ENCODE data around the gene YRDC.
"Not testable (repeated sequence)": the region's sequence is repeated elsewhere in the genome, so short reads cannot be mapped to it uniquely, and the experiment has no call there.

YRDC gene

DNA sequence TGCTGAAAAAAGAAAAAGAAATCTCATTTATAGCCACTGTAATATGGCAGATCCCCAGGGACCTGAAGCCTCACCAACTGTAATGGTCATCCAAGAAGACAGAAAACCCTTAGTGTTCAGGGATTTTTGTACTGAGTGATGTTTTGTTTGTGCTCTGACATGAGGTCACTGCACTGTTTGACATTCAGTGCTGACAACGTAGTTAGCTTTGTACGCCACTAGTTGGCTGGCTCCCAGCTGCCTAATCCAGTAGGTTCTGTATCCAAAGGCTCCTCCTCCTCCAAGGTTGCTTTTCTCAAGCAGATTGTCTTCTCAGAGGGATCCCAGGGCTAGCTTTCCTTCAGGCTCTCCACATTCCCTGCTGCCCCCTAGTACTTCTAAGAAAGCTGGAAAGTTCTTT is 9.5 kb upstream of the YRDC start:
- no peak for DNase-seq

DNA sequence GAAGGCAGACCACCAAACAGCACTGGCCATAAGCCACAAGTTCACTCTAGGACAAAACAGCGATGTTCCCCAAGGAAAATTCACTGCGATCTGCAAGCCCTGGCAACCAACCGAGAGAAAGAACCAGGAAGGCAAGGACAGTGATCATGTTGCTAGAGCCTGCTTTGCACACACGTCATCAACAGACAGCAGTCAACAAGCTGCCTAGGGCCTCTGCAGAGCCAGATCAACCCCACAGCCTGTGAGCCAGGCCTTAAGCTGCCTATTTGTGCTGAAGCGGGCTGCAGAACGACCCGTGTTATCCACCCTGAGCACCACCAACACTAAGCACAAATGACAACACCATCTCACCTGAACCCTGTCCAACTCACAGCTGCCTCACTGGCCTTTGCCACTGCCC is 6.2 kb upstream of the YRDC start:
- DNase-seq = no peak

DNA sequence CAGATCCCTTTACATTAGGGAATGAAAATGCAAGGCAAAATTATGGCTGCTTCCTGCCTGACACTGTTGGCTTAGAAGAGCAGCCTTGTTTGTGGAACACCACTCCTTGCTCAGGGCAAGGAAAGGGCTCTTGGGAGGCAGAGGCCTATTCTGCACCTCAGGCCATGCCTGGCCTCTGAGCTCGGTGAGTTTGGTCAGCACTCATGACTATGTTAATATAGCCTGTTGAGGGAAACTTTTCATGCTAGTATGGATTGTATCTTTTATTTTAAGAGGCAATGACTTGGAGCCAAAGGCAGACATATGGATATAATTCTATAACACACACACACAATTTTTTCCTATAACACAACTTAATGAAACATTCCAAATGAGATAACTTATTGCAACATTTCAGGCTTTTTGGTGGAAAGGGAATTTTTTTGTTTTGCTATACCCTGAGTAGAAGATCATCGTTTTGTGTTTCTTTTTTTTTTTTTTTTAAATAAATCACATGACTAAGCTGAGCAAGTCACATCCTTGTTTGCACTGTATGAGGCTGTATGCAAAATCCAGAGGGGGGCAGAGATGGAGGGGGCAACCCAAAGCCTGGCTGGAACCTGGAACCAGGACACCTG is 5.6 kb upstream of the YRDC start:
- no peak for DNase-seq

DNA sequence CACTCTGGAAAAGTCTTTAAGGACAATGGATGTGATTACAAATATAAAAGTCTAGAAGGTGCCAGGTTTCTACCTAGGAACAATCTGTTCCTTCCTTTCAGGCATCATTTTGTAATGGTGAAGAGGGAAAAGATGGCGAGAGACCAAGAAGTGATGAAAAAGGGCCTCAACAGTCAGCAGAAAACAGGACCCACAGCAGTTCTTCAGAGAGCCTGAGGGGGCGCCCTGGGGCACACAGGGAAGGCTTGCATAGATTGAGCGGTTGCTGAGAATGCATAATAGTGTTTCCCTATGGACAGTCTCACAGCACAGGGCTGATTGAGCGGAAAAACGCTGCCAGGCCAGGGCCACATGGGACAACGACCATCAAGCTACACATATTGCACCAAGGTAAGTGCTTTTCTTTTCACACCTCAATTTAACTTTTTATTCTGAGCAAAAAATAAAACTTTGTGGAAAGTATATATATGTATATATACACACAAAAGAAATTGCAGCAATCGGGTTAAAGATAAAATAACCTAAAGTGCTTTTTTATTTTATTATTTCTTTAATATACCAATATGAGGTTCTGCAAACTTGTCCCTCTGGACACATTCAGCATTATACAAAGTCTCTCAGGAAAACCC is 3.1 kb upstream of the YRDC start:
- DNase-seq = peak; percentile 27

DNA sequence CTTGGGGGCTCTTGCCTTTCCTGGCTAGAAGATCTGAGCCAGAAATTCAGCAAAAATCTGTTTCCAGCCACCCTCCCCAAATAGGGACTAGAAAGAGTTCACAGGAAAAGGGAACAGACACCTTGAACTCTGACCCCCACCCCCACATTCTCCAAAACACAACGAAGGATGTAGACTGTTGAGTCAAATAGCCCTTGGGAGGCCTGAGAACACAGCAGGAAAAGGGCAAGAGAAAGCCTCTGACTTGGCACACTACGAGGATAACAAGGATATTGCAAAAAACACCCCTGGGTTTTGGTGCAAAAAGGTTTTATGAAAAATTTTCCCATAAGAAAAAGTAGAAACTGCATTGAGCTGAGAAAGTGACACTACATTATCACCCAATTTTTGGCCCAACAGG is 1.9 kb upstream of the YRDC start:
- no peak for DNase-seq

DNA sequence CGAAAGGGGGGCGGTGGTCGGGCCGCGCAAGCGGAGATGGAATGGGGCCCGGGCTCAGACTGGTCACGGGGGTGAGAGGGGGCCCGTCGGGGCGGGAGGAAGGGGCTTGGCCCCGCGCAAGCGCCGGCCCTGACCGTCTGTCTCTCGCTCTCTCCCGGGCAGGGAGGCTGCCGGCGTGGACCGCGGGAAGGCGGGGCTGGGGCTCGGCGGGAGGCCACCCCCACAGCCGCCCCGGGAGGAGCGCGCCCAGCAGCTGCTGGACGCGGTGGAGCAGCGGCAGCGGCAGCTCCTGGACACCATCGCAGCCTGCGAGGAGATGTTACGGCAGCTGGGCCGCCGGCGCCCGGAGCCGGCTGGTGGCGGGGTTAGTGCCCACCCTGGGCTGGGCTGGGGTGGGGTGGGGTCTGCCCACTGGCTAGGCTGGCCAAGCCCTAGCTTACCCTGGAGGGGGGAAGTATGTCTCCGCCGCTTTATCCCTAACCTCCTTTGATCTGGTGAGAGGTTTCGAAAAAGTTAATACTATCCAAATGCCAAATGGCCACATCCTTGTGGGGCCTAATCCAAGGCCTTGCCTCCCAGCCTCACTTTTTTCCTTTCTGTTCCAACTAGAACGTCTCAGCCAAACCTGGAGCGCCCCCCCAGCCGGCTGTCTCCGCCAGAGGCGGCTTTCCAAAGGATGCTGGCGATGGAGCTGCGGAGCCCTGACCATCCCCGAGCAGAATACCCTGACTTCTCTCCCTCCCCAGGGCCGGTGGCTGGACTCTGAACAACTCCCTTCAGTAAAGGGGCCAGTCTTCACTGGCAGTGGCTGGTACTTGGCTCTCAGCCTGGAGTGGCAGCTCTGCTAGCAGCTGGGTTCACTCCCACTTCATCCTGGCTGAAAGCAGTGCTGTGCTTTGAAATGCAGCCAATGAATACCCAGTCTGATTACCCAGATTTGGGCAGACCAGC is 636 bp upstream of the YRDC start:
- no peak for DNase-seq

DNA sequence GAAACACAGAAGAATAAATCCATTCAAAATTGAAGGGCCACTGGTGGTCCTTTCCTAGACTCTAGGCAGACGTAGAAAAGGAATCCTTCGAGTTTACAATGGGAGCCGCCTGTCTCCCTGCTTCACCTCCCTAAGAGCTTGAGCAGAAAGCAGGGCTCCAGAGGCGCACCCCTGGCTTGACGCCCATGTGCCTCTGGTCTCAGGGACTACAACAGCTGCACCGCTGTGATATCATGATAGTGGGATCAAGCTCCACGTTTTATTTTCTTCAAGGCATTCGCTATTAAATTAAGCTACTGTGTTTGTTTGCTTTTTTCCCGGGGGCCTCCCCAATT is 821 bp downstream of the YRDC start:
- no peak for DNase-seq

DNA sequence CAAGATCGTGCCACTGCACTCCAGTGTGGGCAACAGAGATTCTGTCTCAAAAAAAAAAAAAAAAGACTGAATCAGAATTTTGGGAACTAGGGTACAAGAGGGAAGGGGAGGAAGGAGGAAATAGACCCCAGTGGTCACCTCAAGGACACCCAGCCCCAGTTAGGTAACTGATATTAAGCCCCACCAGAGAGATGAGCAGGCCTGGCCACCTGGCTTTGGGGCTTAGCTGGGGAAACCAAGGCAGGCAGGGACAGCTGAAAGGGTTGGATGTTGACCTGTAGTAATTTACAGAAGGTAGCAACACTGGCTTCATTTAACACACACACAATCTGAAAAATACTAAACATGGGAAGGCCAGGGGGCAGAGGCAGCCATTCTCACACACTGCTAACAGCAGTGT is 5.6 kb downstream of the YRDC start:
- DNase-seq = no peak

DNA sequence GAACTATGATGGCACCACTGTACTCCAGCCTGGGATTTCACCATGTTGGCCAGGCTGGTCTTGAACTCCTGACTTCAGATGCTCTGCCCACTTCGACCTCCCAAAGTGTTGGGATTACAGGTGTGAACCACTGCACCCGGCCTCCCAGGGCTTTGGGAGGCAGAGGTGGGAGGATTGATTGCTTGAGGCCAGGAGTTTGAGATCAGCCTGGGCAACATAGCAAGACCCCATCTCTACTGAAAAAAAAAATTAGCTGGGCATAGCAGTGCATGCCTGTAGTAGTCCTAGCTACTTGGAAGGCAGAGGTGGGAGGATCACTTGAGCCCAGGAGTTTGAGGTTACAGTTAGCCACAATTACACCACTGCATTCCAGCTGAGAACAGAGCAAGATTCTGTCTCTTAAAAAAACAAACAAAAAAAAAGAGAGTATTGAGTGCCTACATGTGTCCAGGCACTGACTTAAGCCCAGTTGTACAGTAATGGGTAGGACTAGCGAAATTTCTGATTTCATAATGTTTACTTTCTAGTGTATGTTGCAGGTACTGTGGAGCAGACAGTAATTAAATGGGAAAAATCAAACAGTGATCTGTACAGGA is 10.2 kb downstream of the YRDC start:
- DNase-seq = no peak

DNA sequence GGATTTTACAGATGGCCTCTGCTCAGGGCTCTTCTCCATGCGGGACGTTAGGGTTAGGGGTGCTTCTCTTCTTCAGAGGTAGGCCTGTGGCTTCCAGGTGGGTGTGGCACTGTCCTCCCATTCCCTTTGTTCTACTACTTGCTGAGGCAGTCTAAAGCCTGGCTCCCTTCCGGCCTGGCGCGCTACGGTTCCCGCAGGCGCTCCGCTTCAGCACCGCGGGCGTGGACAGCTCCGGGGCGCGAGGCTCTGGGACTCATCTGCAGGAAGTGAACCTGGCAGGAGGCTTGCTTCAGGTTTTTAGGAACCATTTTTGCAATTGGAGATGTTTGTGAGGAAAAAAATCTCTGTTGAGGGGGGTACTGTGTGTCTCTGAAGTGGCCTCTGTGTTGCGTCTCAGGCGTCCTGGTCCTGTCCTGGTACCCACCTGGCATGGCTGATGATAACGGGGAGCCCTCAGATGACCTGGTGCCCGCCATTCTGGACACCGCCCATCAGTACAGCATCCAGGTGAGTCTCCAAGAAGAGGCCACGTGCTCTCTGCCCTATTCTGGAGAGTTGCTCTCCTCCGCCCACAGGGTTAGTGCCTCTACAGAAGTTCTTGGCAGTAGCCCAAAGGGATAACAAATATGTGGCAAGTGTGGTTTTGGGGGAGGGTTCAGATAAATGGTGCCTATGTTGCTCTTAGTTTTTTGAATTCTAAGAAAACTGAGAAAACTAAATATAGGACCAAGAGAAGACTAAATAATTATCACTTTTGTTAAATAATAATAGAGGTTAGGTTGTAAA is 12.5 kb downstream of the YRDC start:
- no peak for DNase-seq

DNA sequence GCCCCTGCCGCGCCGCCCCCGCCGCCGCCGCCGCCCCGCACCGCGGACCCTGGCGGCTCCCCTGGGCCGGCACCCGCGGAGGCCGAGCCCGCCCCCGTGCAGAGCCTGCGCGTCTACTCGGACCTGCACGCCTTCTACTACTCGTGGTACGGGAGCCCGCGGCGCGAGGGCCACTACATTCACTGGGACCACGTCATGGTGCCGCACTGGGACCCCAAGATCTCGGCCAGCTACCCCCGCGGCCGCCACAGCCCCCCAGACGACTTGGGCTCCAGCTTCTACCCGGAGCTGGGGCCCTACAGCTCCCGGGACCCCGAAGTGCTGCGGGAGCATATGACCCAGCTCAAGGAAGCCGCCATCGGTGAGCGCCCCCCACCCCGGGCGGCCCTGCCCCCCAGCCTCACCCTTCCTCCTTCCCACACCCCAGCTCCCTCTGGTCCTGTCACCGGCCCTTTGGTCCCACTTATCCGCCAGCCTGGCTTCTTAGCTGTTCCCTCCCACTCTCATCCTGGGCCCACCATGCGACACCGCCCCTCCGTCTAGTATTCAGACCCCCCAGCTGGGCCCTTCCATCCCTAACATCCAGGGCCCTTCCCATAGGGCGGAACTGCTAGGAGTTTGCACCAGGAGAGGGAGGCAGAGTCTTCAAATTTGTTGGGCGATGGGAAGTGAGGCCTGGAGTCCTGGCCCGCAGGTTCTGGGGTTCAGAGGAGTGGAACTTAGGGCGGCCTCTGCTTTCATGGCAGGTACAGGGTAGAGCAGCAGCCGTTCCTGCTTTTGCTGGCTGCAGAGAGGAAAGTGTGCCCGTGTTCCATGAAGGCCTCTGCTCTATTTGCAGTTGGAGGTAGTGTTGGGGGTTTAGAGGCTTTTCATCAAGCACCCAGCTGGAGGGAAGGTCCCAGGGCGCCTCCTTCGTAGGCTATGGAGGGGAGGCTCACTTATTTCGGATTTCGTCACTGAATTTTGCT is 13.4 kb downstream of the YRDC start:
- no peak for DNase-seq

DNA sequence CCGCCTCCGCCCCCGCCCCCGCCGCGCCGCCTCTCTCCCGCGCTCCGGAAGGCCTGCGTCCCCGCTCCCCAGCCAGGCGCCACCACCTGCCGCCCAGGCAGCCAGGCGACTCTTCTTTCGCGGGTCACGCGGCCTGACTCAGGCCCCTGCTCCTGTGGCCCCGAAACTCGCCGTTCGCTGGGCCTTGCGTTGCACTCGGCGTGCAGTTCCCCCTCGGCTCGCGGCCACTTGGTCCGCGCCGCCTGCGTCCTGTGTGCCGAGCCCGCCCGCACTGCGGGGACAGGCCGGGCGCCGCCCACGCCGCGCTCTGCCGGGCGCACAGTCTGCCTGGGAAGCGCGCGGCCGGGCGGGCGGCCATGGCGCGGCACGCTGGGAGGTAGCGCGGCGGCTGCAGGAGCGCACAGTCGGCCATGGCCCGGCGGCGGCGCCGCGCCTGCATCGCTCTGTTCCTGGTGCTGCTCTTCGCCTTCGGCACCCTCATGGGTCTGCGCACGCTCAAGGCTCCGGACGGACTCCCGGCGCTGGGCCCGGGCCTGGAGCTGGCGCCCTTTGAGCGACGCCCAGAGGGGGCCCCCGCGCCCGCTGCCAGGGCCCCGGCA is 14.1 kb downstream of the YRDC start, which contains the start of gene MANEAL:
Gene MANEAL, plus strand, starts transcription at position 75 of the 599 bp plus-strand sequence. Its CDS starts 336 bp downstream, at position 411.
- DNase-seq = peak; percentile 44

DNA sequence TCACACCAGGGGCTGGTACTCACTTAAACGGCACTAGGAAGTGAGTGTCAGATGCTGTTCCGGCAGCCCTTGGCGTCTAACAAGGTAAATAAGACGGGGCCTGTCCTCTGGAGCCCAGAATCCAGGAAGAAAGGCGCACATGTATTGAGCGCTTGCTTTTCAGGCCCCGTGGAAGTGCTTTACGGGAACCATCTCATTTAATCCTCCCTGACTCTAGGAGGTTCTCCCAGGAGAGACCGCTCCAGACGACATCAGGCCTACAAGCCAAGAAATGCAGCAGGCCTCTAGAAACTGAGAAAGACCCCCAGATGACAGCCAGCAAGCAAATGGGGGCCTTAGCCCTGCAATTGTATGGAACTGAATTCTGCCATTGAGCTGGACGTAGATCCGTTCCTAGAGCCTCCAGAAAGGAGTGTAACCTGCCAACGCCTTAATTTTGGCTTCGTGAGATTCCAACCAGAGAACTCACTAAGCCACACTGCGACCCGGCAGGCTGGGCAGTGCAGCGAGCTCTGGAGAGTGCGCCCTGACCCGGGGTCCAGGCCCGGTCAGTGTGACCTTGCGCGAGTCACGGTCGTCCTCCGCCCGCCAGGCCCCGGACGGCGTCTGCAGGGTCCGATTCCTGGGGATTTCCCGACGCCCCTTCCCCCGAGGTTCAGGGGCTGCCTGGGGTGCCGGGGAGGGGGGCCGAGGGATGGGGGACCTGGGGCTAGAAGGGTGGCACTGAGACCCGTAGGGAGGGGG is 14.9 kb downstream of the YRDC start:
- no peak for DNase-seq

DNA sequence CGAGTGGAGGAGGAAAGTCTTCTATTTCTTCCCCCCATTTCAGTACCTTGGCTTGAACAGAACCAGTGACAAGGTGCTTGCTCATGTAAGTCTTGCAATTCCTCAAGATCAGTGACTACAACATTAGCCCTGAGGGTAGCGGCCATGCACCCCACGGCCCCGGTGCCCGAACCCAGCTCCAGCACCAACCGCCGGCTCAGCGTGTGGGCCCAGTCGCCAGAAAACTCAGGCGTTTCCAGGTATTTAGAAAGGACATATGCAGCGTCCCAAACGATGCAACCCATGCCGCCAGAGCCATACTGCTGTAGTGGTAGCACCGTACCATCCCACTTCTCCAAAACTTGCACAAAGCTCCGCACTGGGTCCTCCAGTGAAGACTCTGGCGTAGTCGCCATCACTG is 25.5 kb downstream of the YRDC start:
- no peak for DNase-seq

DNA sequence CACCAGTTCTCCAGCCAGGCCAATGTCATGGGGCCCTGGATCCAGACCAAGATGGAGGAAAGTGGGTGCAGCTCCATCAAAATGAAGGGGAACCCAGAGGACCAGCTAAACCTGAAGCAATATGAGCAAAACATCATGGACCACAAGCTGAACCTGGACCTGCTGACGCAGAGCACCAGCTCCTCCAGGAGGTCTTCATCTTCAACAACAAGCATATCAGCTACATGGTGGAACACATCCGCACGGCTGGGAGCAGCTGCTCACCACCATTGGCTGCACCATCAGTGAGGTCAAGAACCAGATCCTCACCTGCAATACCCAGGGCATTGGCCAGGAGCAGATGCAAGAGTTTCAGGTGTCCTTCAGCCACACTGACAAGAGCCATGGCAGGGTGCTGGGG is 29.4 kb downstream of the YRDC start:
- no peak for DNase-seq

DNA sequence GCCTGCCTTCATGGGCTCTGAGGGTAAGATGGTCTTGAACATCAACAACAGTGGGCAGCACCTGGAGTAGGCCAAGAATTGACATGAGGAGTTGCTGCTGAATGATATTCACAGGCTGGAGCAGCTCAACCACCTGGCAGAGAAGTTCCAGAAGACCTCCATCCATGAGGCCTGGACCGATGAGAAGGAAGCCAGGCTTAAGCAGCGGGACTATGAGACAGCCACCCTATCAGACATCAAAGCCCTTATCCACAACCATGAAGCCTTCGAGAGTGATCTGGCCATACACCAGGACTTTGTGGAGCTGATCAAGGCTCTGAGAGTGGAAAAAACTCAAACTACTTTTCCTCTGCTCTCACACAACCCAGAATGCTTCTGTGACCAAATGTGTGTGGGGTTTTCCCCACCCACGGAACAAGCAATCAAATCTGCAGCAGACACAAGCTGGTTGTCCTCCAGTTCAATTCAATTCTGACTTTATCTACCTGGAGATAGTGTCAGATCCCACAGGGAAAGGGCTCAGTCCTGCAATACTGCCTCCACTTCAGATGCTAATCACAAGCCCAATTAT is 31.0 kb downstream of the YRDC start:
- DNase-seq = no peak

DNA sequence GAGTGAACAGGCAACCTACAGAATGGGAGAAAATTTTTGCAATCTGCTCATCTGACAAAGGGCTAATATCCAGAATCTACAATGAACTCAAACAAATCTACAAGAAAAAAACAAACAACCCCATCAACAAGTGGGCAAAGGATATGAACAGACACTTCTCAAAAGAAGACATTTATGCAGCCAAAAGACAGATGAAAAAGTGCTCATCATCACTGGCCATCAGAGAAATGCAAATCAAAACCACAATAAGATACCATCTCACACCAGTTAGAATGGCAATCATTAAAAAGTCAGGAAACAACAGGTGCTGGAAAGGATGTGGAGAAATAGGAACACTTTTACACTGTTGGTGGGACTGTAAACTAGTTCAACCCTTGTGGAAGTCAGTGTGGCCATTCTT is 36.6 kb downstream of the YRDC start:
- DNase-seq = not testable (repeated sequence)

DNA sequence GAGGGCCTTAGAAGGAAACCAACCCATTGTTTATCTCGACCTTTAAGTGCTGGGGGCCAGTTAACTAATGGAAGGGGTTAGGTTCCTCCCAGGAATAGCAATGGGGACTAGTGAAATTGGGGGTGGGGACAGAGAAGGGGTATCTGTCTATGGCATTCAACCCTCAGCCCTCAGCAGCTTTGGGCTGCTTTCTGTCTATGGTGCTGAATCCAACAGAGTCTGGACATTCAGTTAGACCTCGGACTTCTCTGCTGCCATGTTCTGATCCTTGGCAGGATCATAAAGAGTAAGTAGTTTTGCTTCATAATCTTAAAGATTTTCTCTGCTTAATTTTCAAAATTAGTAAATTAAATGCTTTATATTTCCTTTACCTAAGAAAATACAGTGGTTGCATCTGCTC is 40.5 kb downstream of the YRDC start:
- no peak for DNase-seq

DNA sequence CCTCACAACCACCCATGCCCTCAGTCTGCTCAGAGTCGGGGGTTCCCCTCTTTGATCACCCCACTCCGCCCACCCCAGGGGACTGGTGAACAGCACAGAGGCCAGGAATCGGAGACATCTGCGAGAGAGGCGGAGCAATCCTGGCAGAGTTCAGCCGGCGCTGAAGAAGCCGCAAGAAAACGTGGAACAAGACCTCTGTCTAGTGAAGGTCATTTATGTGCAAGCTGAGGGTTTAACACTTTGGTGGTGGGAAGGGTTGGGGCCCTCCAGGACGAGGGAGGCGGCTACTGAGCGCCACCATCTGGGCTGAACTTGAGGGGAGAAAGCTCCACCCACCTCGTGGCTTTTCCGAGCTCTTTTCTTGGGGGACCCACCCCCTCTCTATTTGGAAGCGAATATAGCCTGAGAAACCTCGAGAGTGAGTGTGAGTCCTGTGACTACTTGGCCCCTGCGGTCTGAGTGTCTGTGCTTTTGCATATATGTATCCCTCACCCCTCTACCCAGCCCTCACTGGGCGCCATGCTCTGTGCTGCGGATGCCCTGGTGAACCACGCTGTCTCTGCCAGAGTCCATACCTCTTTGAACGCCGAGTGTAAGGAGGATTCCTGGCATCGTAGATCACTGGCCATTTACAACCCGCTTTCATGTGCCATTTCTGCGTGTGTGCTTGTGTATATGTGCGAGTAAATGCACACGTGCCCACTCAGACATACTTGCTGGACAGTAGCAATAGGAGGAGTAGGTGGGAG is 41.9 kb downstream of the YRDC start:
- no peak for DNase-seq

Measured in NK-92 treated with Interleukin-12 subunit alpha and Interleukin-12 subunit beta, amount 100 ng/mL, for 24 hours (cell line).